NK-92 treated with Interleukin-12 subunit alpha and Interleukin-12 subunit beta, amount 100 ng/mL, for 24 hours (cell line): ENCODE results near the gene TRIM63.
A peak's percentile ranks its signal among the peaks of the same experiment; 100 is the strongest.

Source experiments
- DNase-seq: peaks from one replicate; lab custom pipeline; 2025; lab: John Stamatoyannopoulos, UW

The TRIM63 gene

GRCh38 chr1:26055041-26055440 is 12.4 kb downstream of the TRIM63 start:
- DNase-seq = no peak

GRCh38 chr1:26053718-26054560 is 13.5 kb downstream of the TRIM63 start:
- no peak for DNase-seq

GRCh38 chr1:26050248-26050640 is 17.2 kb downstream of the TRIM63 start:
- DNase-seq = no peak

GRCh38 chr1:26049531-26050247 is 17.7 kb downstream of the TRIM63 start:
- no peak for DNase-seq

- no peak for DNase-seq
Observed at GRCh38 chr1:26047278-26047874, 20.1 kb downstream of the TRIM63 start.

GRCh38 chr1:26046246-26047095 is 21.0 kb downstream of the TRIM63 start:
- DNase-seq = no peak

GRCh38 chr1:26045722-26046245 is 21.6 kb downstream of the TRIM63 start, which contains the start of gene SLC30A2:
TSS of gene SLC30A2 (minus strand) at chr1:26046118. CDS start at chr1:26045896, 222 bp downstream.
- no peak for DNase-seq

GRCh38 chr1:26044971-26045721 is 22.3 kb downstream of the TRIM63 start:
- DNase-seq = no peak

- DNase-seq = no peak
Observed at GRCh38 chr1:26044414-26044813, 23.0 kb downstream of the TRIM63 start.

GRCh38 chr1:26043765-26044164 is 23.7 kb downstream of the TRIM63 start:
- DNase-seq = no peak

- DNase-seq = no peak
Observed at GRCh38 chr1:26041978-26042377, 25.5 kb downstream of the TRIM63 start.

GRCh38 chr1:26041401-26041800 is 26.0 kb downstream of the TRIM63 start:
- DNase-seq = no peak

GRCh38 chr1:26038904-26039303 is 28.5 kb downstream of the TRIM63 start:
- no peak for DNase-seq

- DNase-seq = no peak
Observed at GRCh38 chr1:26038477-26038876, 29.0 kb downstream of the TRIM63 start.

GRCh38 chr1:26037904-26038303 is 29.5 kb downstream of the TRIM63 start:
- no peak for DNase-seq

GRCh38 chr1:26036756-26037281 is 30.6 kb downstream of the TRIM63 start:
- no peak for DNase-seq

GRCh38 chr1:26035959-26036755 is 31.3 kb downstream of the TRIM63 start:
- peak; percentile 47 for DNase-seq

- DNase-seq = peak; percentile 79
Observed at GRCh38 chr1:26035203-26035958, 32.0 kb downstream of the TRIM63 start.
